Effector memory CD4-positive, alpha-beta T cell (primary cell): ENCODE measurements around the gene RAP2B.
A peak's percentile ranks its signal among the peaks of the same experiment; 100 is the strongest.
"Not testable (repeated sequence)": the region's sequence is repeated elsewhere in the genome, so short reads cannot be mapped to it uniquely, and the experiment has no call there.

Experiments
- DNase-seq, 3 donors: peaks; one replicate each; pipeline ENCODE4 v3.0.0-alpha.2; 2020
- H3K27ac ChIP-seq: 2 replicates; pipeline ENCODE4 v1.7.0; 2013; ENCODE audit warnings: mild to moderate bottlenecking, low read length, moderate library complexity; ENCODE audit not compliant: insufficient read depth, poor library complexity, severe bottlenecking
- H3K27me3 ChIP-seq: replicated peaks from 2 replicates; pipeline ENCODE4 v1.7.0; 2013; ENCODE audit warnings: mild to moderate bottlenecking, low read length; ENCODE audit not compliant: insufficient read depth, control insufficient read depth, poor library complexity, severe bottlenecking
- H3K36me3 ChIP-seq: 2 replicates; pipeline ENCODE4 v1.7.0; 2013; ENCODE audit warnings: mild to moderate bottlenecking, low read length, moderate library complexity; ENCODE audit not compliant: control insufficient read depth, insufficient read depth
- H3K4me1 ChIP-seq: 2 replicates; pipeline ENCODE4 v1.7.0; 2013; ENCODE audit warnings: low read length, mild to moderate bottlenecking; ENCODE audit not compliant: control insufficient read depth, insufficient read depth, poor library complexity, severe bottlenecking
- H3K4me3 ChIP-seq: 2 replicates; pipeline ENCODE4 v1.7.0; 2013; ENCODE audit warnings: low read length, low read depth, mild to moderate bottlenecking; ENCODE audit not compliant: insufficient read depth, poor library complexity, severe bottlenecking
- H3K9me3 ChIP-seq: 2 replicates; pipeline ENCODE4 v1.7.0; 2013; ENCODE audit warnings: mild to moderate bottlenecking, low read length, moderate library complexity; ENCODE audit not compliant: control insufficient read depth

Gene RAP2B

GRCh38 chr3:153190923-153191322, 28.9 kb downstream of the RAP2B start:
- no peak for DNase-seq
- Histone ChIP-seq H3K36me3 (no peaks in the 10 kb centered on the region), H3K9me3 (no peaks in the 10 kb centered on the region)

GRCh38 chr3:153192327-153192726, 30.3 kb downstream of the RAP2B start:
- Histone ChIP-seq H3K36me3 (no peaks in the 10 kb centered on the region), H3K9me3 (no peaks in the 10 kb centered on the region), H3K4me3 (no peak overlapping the region), H3K27ac (no peak overlapping the region), H3K4me1 (no peaks in the 10 kb centered on the region), H3K27me3 (no peaks in the 10 kb centered on the region)
- no peak for DNase-seq

More at GRCh38 chr3:153190923-153191322, 28.9 kb downstream of the RAP2B start:
- Histone ChIP-seq H3K4me1 (no peaks in the 10 kb centered on the region), H3K4me3 (no peak overlapping the region), H3K27me3 (no peaks in the 10 kb centered on the region), H3K27ac (no peak overlapping the region)

- H3K27me3 ChIP-seq, H3K9me3 ChIP-seq, H3K4me1 ChIP-seq, H3K27ac ChIP-seq, DNase-seq, H3K36me3 ChIP-seq, H3K4me3 ChIP-seq: not testable (repeated sequence)
Measured at GRCh38 chr3:153193786-153194476, 31.9 kb downstream of the RAP2B start.

- no peaks in the 10 kb centered on the region for H3K27me3 ChIP-seq
- no peak overlapping the region for H3K4me3 ChIP-seq
- H3K4me1 ChIP-seq, result no peaks in the 10 kb centered on the region
- H3K9me3 ChIP-seq, result no peaks in the 10 kb centered on the region
- H3K27ac ChIP-seq, result no peak overlapping the region
- H3K36me3 ChIP-seq, result no peaks in the 10 kb centered on the region
- no peak for DNase-seq
Measured at GRCh38 chr3:153195349-153195879, 33.4 kb downstream of the RAP2B start.

- H3K4me3 ChIP-seq, result no peak overlapping the region
- H3K9me3 ChIP-seq, result no peaks in the 10 kb centered on the region
- no peak overlapping the region for H3K27ac ChIP-seq
- H3K36me3 ChIP-seq, result no peaks in the 10 kb centered on the region
- no peak for DNase-seq
- H3K4me1 ChIP-seq, result peaks cover 15% of the 10 kb centered on the region
- no peaks in the 10 kb centered on the region for H3K27me3 ChIP-seq
Measured at GRCh38 chr3:153209596-153209995, 47.6 kb downstream of the RAP2B start.

GRCh38 chr3:153210146-153210545, 48.1 kb downstream of the RAP2B start:
- H3K4me1 ChIP-seq, result peaks cover 15% of the 10 kb centered on the region
- no peaks in the 10 kb centered on the region for H3K27me3 ChIP-seq
- peak in 1 of 3 donors; percentile 11 for DNase-seq
- no peaks in the 10 kb centered on the region for H3K9me3 ChIP-seq
- H3K27ac ChIP-seq, result no peak overlapping the region
- no peaks in the 10 kb centered on the region for H3K36me3 ChIP-seq
- H3K4me3 ChIP-seq, result no peak overlapping the region

GRCh38 chr3:153210660-153211059, 48.6 kb downstream of the RAP2B start:
- peaks cover 15% of the 10 kb centered on the region for H3K4me1 ChIP-seq
- no peak for DNase-seq
- no peaks in the 10 kb centered on the region for H3K27me3 ChIP-seq
- no peaks in the 10 kb centered on the region for H3K9me3 ChIP-seq
- no peak overlapping the region for H3K27ac ChIP-seq
- H3K4me3 ChIP-seq, result no peak overlapping the region
- H3K36me3 ChIP-seq, result no peaks in the 10 kb centered on the region

GRCh38 chr3:153215497-153215896, 53.5 kb downstream of the RAP2B start:
- no peaks in the 10 kb centered on the region for H3K27me3 ChIP-seq
- no peaks in the 10 kb centered on the region for H3K36me3 ChIP-seq
- no peak overlapping the region for H3K4me3 ChIP-seq
- H3K4me1 ChIP-seq, result peaks cover 27% of the 10 kb centered on the region
- H3K27ac ChIP-seq, result no peak overlapping the region
- no peak for DNase-seq
- no peaks in the 10 kb centered on the region for H3K9me3 ChIP-seq

- Histone ChIP-seq H3K4me1 (peaks cover 28% of the 10 kb centered on the region), H3K4me3 (no peak overlapping the region), H3K27ac (no peak overlapping the region), H3K27me3 (no peaks in the 10 kb centered on the region), H3K36me3 (no peaks in the 10 kb centered on the region), H3K9me3 (no peaks in the 10 kb centered on the region)
- DNase-seq, result no peak
Measured at GRCh38 chr3:153215966-153216365, 53.9 kb downstream of the RAP2B start.

- no peaks in the 10 kb centered on the region for H3K27me3 ChIP-seq
- no peaks in the 10 kb centered on the region for H3K36me3 ChIP-seq
- H3K4me3 ChIP-seq, result no peak overlapping the region
- H3K4me1 ChIP-seq, result peaks cover 32% of the 10 kb centered on the region
- no peak for DNase-seq
- no peaks in the 10 kb centered on the region for H3K9me3 ChIP-seq
- no peak overlapping the region for H3K27ac ChIP-seq
Measured at GRCh38 chr3:153216928-153217327, 54.9 kb downstream of the RAP2B start.
